Astrocyte (in vitro differentiated cells and primary cell): Measurements from ENCODE around the gene TM9SF4. TPM values are rescaled to one million over a fixed set of nuclear protein-coding genes. Genes with fewer than 3 reads are reported as not detected.

Experiments used
- DNase-seq: peaks from one replicate; pipeline ENCODE4 v3.0.0-alpha.2; 2010; ENCODE audit warnings: low read depth
- FAIRE-seq: peaks from 2 replicates; lab custom pipeline; 2011; peaks lifted over from hg19 to GRCh38; lab: Jason Lieb, UNC
- H2AFZ ChIP-seq: 2 replicates; pipeline ENCODE4 v1.6.0; 2012; ENCODE audit warnings: low read depth, low read length, inconsistent platforms
- H3K27ac ChIP-seq: 2 replicates; pipeline ENCODE4 v1.5.1; 2011; ENCODE audit warnings: low read depth, low read length, inconsistent platforms
- H3K27me3 ChIP-seq: 2 replicates; pipeline ENCODE4 v1.6.0; 2011; ENCODE audit warnings: low read length, inconsistent platforms; ENCODE audit not compliant: insufficient read depth
- H3K36me3 ChIP-seq: 2 replicates; pipeline ENCODE4 v1.5.1; 2011; ENCODE audit warnings: low read length, inconsistent platforms; ENCODE audit not compliant: insufficient read depth
- H3K4me1 ChIP-seq: 2 replicates; pipeline ENCODE4 v1.5.1; 2011; ENCODE audit warnings: low read length, inconsistent platforms; ENCODE audit not compliant: insufficient read depth
- H3K4me2 ChIP-seq: 2 replicates; pipeline ENCODE4 v1.6.0; 2012; ENCODE audit warnings: low read length, inconsistent platforms
- H3K4me3 ChIP-seq: 2 replicates; pipeline ENCODE4 v1.5.1; 2011; ENCODE audit warnings: low read depth, mild to moderate bottlenecking, low read length, inconsistent platforms; ENCODE audit not compliant: insufficient read depth
- H3K79me2 ChIP-seq: 2 replicates; pipeline ENCODE4 v1.6.0; 2012; ENCODE audit warnings: mild to moderate bottlenecking, low read length, inconsistent platforms; ENCODE audit not compliant: insufficient read depth
- H3K9ac ChIP-seq: 2 replicates; pipeline ENCODE4 v1.6.0; 2012; ENCODE audit warnings: mild to moderate bottlenecking, low read length, inconsistent platforms
- H3K9me3 ChIP-seq: 2 replicates; pipeline ENCODE4 v1.5.1; 2012; ENCODE audit warnings: low read depth, mild to moderate bottlenecking, low read length, inconsistent platforms; ENCODE audit not compliant: insufficient read depth
- H4K20me1 ChIP-seq: 2 replicates; pipeline ENCODE4 v1.6.0; 2012; ENCODE audit warnings: low read length, inconsistent platforms; ENCODE audit not compliant: insufficient read depth
- H3K27ac Mint-ChIP-seq: one replicate; pipeline ENCODE4 v1.8.0; 2021; ENCODE audit warnings: mild to moderate bottlenecking, mixed read lengths; ENCODE audit not compliant: unreplicated experiment
- H3K27me3 Mint-ChIP-seq: one replicate; pipeline ENCODE4 v1.8.0; 2021; ENCODE audit warnings: low read depth, mixed read lengths; ENCODE audit not compliant: unreplicated experiment
- H3K36me3 Mint-ChIP-seq: one replicate; pipeline ENCODE4 v1.8.0; 2021; ENCODE audit warnings: low read depth, mixed read lengths; ENCODE audit not compliant: unreplicated experiment
- H3K4me1 Mint-ChIP-seq: one replicate; pipeline ENCODE4 v1.8.0; 2021; ENCODE audit warnings: low read depth, mixed read lengths; ENCODE audit not compliant: unreplicated experiment
- H3K4me3 Mint-ChIP-seq: one replicate; pipeline ENCODE4 v1.8.0; 2021; ENCODE audit warnings: mild to moderate bottlenecking, moderate library complexity, mixed read lengths; ENCODE audit not compliant: unreplicated experiment
- H3K9me3 Mint-ChIP-seq: one replicate; pipeline ENCODE4 v1.8.0; 2021; ENCODE audit warnings: mild to moderate bottlenecking, mixed read lengths; ENCODE audit not compliant: unreplicated experiment
- CTCF ChIP-seq: IDR thresholded peaks from 2 replicates; pipeline ENCODE4 v1.5.1; 2011; ENCODE audit warnings: low read depth, mild to moderate bottlenecking, inconsistent platforms, low read length, moderate library complexity; ENCODE audit not compliant: insufficient read depth
- EZH2 ChIP-seq: IDR thresholded peaks from 2 replicates; pipeline ENCODE4 v1.6.1; 2012; ENCODE audit warnings: mild to moderate bottlenecking, low read length, inconsistent platforms; ENCODE audit not compliant: insufficient read depth
- total RNA-seq: library from RNA; stranded (reverse); gene quantifications from 2 replicates; pipeline ENCODE4 v1.2.1, GENCODE V29; 2021

Gene TM9SF4
- total RNA-seq, 1 donor from 2014 or later = 64.0 TPM

DNA sequence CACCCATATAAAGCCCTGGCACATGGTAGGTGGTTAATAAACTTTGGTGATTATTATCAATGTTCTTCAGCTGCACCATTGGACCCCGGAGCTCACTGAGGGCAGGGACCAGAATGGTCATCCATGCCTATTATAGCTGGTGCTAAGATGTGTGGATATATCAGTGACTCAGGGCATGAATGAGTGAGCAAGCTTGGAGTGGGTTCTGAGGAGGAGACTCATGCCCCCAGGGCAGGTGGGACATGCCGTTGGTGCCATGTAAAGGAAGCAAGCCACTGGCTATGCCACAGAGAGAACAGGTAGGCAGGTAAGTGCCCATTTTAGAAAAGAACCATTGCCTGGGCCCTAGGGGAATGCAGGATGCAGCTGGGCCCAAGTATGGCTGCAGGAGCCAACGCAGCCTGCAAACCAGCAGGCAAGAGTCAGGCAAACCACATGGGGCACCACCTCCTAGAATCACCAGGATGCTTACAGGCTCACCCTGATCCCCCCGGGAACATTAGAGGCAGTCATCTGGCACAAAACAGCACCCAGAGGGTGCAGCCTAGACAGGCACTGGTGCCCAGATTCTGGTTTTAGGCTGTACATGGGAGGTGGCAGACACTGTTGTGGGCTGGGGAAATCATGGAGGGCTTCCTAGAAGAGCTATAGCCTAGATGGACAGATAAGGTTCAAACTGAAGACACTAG, 74.6 kb downstream of the TM9SF4 start:
- Histone ChIP-seq H3K36me3 (no peaks in the 10 kb centered on the region), H4K20me1 (no peaks in the 10 kb centered on the region), H3K9me3 (peaks cover 4% of the 10 kb centered on the region), H2AFZ (no peak overlapping the region), H3K4me2 (no peak overlapping the region), H3K9ac (no peak overlapping the region), H3K27ac (no peak overlapping the region), H3K79me2 (peaks cover 8% of the 10 kb centered on the region), H3K4me1 (no peaks in the 10 kb centered on the region), H3K4me3 (no peak overlapping the region), H3K27me3 (no peaks in the 10 kb centered on the region)
- Mint-ChIP-seq H3K27ac (no peak overlapping the region), H3K4me3 (no peak overlapping the region), H3K27me3 (no peaks in the 10 kb centered on the region), H3K4me1 (no peaks in the 10 kb centered on the region), H3K9me3 (peaks cover 2% of the 10 kb centered on the region), H3K36me3 (peaks cover 2% of the 10 kb centered on the region)
- no peak for DNase-seq
- no peak for FAIRE-seq
- TF ChIP-seq CTCF (no peak), EZH2 (no peak)

DNA sequence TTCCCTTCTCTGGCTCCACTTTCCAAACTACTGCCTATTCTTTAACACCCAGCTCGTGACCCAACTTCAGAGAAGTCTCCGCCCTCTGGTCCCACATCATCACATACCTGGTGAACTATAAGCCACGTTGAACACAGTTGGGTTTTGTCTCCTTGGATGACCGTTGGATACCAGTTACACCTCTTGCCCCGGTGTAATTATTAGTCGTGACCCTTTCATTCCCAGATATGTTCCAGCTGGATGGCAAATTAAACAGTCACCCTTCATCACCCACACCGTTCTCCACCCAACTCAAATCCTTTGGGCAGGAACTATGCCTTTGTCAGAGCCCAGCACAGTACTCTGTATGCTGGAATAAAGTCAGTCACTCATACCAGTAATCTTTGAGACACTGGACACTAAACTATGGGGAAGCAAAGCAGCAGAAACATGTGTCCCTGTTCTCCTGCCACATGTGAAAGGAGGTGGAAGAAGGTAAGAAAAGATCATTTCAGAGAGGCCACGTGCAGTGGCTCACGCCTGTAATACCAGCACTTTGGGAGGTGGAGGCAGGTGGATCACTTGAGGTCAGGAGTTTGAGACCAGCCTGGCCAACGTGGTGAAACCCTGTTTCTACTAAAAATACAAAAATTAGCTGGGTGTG, 75.6 kb downstream of the TM9SF4 start:
- Histone ChIP-seq H3K4me2 (no peak overlapping the region), H3K27me3 (no peaks in the 10 kb centered on the region), H2AFZ (no peak overlapping the region), H3K36me3 (no peaks in the 10 kb centered on the region), H3K4me3 (no peak overlapping the region), H3K9ac (no peak overlapping the region), H3K27ac (no peak overlapping the region), H4K20me1 (no peaks in the 10 kb centered on the region), H3K4me1 (peaks cover 6% of the 10 kb centered on the region), H3K79me2 (peaks cover 9% of the 10 kb centered on the region), H3K9me3 (peaks cover 4% of the 10 kb centered on the region)
- Mint-ChIP-seq H3K4me3 (no peak overlapping the region), H3K27ac (no peak overlapping the region), H3K4me1 (no peaks in the 10 kb centered on the region), H3K9me3 (peaks cover 2% of the 10 kb centered on the region), H3K27me3 (no peaks in the 10 kb centered on the region), H3K36me3 (peaks cover 3% of the 10 kb centered on the region)
- no peak for TF ChIP-seq CTCF
- no peak for TF ChIP-seq EZH2
- FAIRE-seq (no peak), DNase-seq (no peak)

GRCh38 chr20:32186506-32186905, 77.0 kb downstream of the TM9SF4 start:
- Histone ChIP-seq H3K27me3 (no peaks in the 10 kb centered on the region), H3K4me3 (no peak overlapping the region), H3K79me2 (peaks cover 9% of the 10 kb centered on the region), H3K4me2 (no peak overlapping the region), H4K20me1 (no peaks in the 10 kb centered on the region), H3K4me1 (peaks cover 12% of the 10 kb centered on the region), H2AFZ (no peak overlapping the region), H3K9me3 (peaks cover 1% of the 10 kb centered on the region), H3K27ac (no peak overlapping the region), H3K36me3 (no peaks in the 10 kb centered on the region), H3K9ac (no peak overlapping the region)
- Mint-ChIP-seq H3K4me1 (peaks cover 2% of the 10 kb centered on the region), H3K9me3 (peaks cover 2% of the 10 kb centered on the region), H3K27ac (no peak overlapping the region), H3K36me3 (peaks cover 3% of the 10 kb centered on the region), H3K4me3 (no peak overlapping the region), H3K27me3 (no peaks in the 10 kb centered on the region)
- no peak for FAIRE-seq
- no peak for DNase-seq
- TF ChIP-seq EZH2 = no peak
- no peak for TF ChIP-seq CTCF
